PC-3 (cell line): ENCODE data around the gene NBPF14.
"Not testable (repeated sequence)": the region's sequence is repeated elsewhere in the genome, so short reads cannot be mapped to it uniquely, and the experiment has no call there.

Experiments
- EZH2 ChIP-seq: fragments of 300-600 bp; sonication (generic); IDR thresholded peaks from one replicate; pipeline ENCODE4 v1.6.1; 2017; ENCODE audit warnings: antibody characterized with exemption, mild to moderate bottlenecking, low read length; ENCODE audit not compliant: unreplicated experiment
- EZH2phosphoT487 ChIP-seq: fragments of 300-600 bp; sonication (generic); IDR thresholded peaks from 2 replicates; pipeline ENCODE4 v1.6.1; 2018; ENCODE audit warnings: mild to moderate bottlenecking, antibody characterized with exemption, low read length, borderline replicate concordance
- TF ChIP-seq, protein P1 (sequence below): fragments of 300-600 bp; sonication (generic); conservative IDR thresholded peaks from 2 replicates; pipeline ENCODE4 v1.5.1; 2017; ENCODE audit warnings: antibody characterized with exemption, low read depth, mild to moderate bottlenecking, low read length

- TF ChIP-seq, protein P1, sequence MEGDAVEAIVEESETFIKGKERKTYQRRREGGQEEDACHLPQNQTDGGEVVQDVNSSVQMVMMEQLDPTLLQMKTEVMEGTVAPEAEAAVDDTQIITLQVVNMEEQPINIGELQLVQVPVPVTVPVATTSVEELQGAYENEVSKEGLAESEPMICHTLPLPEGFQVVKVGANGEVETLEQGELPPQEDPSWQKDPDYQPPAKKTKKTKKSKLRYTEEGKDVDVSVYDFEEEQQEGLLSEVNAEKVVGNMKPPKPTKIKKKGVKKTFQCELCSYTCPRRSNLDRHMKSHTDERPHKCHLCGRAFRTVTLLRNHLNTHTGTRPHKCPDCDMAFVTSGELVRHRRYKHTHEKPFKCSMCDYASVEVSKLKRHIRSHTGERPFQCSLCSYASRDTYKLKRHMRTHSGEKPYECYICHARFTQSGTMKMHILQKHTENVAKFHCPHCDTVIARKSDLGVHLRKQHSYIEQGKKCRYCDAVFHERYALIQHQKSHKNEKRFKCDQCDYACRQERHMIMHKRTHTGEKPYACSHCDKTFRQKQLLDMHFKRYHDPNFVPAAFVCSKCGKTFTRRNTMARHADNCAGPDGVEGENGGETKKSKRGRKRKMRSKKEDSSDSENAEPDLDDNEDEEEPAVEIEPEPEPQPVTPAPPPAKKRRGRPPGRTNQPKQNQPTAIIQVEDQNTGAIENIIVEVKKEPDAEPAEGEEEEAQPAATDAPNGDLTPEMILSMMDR = not testable (repeated sequence)
- TF ChIP-seq EZH2phosphoT487, EZH2: not testable (repeated sequence)
Observed at GRCh38 chr1:148514310-148514709, 81.5 kb downstream of the NBPF14 start.
